PC-3 (cell line): ENCODE measurements around the gene EHBP1.

Source experiments
- CTCF ChIP-seq: fragments of 300-600 bp; sonication (generic); conservative IDR thresholded peaks from 2 replicates; pipeline ENCODE4 v1.5.1; 2017; ENCODE audit warnings: antibody characterized with exemption, low read depth, mild to moderate bottlenecking, low read length
- EZH2 ChIP-seq: fragments of 300-600 bp; sonication (generic); IDR thresholded peaks from one replicate; pipeline ENCODE4 v1.6.1; 2017; ENCODE audit warnings: antibody characterized with exemption, mild to moderate bottlenecking, low read length; ENCODE audit not compliant: unreplicated experiment
- EZH2phosphoT487 ChIP-seq: fragments of 300-600 bp; sonication (generic); IDR thresholded peaks from 2 replicates; pipeline ENCODE4 v1.6.1; 2018; ENCODE audit warnings: mild to moderate bottlenecking, antibody characterized with exemption, low read length, borderline replicate concordance

GRCh38 chr2:62675062-62675461, 30.5 kb upstream of the EHBP1 start:
- TF ChIP-seq CTCF (no peak), EZH2 (no peak), EZH2phosphoT487 (no peak)
